GM23338 (cell line): Measurements from ENCODE around the gene SMOC1. TPM values are rescaled to one million over a fixed set of nuclear protein-coding genes. Genes with fewer than 3 reads are reported as not detected.

Experiments used
- ATAC-seq: fragments of 200-7000 bp; cut with Tn5 transposase; 3 replicates; pipeline ENCODE4 v1.9.1; 2020
- DNase-seq: peaks from one replicate; pipeline ENCODE4 v3.0.0-alpha.2; 2015; ENCODE audit warnings: low spot score
- H2AFZ ChIP-seq: fragments of 200-600 bp; sonication (generic); 2 replicates; pipeline ENCODE4 v1.8.0; 2016; ENCODE audit warnings: antibody characterized with exemption, mild to moderate bottlenecking, moderate library complexity
- H3F3A ChIP-seq: fragments of 200-600 bp; sonication (generic); replicated peaks from 2 replicates; pipeline ENCODE4 v1.8.0; 2017; ENCODE audit warnings: antibody characterized with exemption, mixed run types, low read depth
- H3K27ac ChIP-seq: fragments of 200-600 bp; sonication (generic); 2 replicates; pipeline ENCODE4 v1.6.1; 2016; ENCODE audit warnings: low read depth
- H3K27me3 ChIP-seq: fragments of 200-600 bp; sonication (generic); 2 replicates; pipeline ENCODE4 v1.8.0; 2016; ENCODE audit warnings: mild to moderate bottlenecking, mixed run types, moderate library complexity; ENCODE audit not compliant: insufficient read depth
- H3K36me3 ChIP-seq: fragments of 200-600 bp; sonication (generic); 2 replicates; pipeline ENCODE4 v1.8.0; 2016; ENCODE audit warnings: mild to moderate bottlenecking; ENCODE audit not compliant: insufficient read depth
- H3K4me1 ChIP-seq: fragments of 200-600 bp; sonication (generic); 2 replicates; pipeline ENCODE4 v1.8.0; 2016; ENCODE audit warnings: mild to moderate bottlenecking, moderate library complexity; ENCODE audit not compliant: insufficient read depth
- H3K4me2 ChIP-seq: fragments of 200-600 bp; sonication (generic); 2 replicates; pipeline ENCODE4 v1.7.1; 2017; ENCODE audit warnings: mixed run types
- H3K4me3 ChIP-seq: fragments of 200-600 bp; sonication (generic); 2 replicates; pipeline ENCODE4 v1.6.1; 2016; ENCODE audit warnings: mixed run types
- H3K79me2 ChIP-seq: fragments of 200-600 bp; sonication (generic); replicated peaks from 2 replicates; pipeline ENCODE4 v1.8.0; 2017; ENCODE audit warnings: mild to moderate bottlenecking; ENCODE audit not compliant: insufficient read depth
- H3K9me2 ChIP-seq: fragments of 200-600 bp; sonication (generic); 2 replicates; pipeline ENCODE4 v1.8.0; 2017; ENCODE audit not compliant: insufficient read depth
- H4K20me1 ChIP-seq: fragments of 200-600 bp; sonication (generic); replicated peaks from 2 replicates; pipeline ENCODE4 v1.8.0; 2017; ENCODE audit warnings: mild to moderate bottlenecking; ENCODE audit not compliant: insufficient read depth
- H3K27ac Mint-ChIP-seq: 2 replicates; pipeline ENCODE4 v1.8.0; 2020; ENCODE audit warnings: inconsistent platforms, mild to moderate bottlenecking, moderate library complexity, mixed read lengths
- H3K27me3 Mint-ChIP-seq: 3 replicates; pipeline ENCODE4 v1.8.0; 2022; ENCODE audit warnings: low read depth, mild to moderate bottlenecking, moderate library complexity, mixed read lengths, inconsistent platforms; ENCODE audit not compliant: insufficient read depth, poor library complexity
- H3K36me3 Mint-ChIP-seq: 3 replicates; pipeline ENCODE4 v1.8.0; 2021; ENCODE audit warnings: low read depth, mild to moderate bottlenecking, inconsistent platforms, moderate library complexity, mixed read lengths
- H3K4me1 Mint-ChIP-seq: 3 replicates; pipeline ENCODE4 v1.8.0; 2020; ENCODE audit warnings: mild to moderate bottlenecking, inconsistent platforms, mixed read lengths
- H3K4me3 Mint-ChIP-seq: 3 replicates; pipeline ENCODE4 v1.8.0; 2021; ENCODE audit warnings: moderate library complexity, mild to moderate bottlenecking, inconsistent platforms, mixed read lengths
- H3K9me3 Mint-ChIP-seq: 3 replicates; pipeline ENCODE4 v1.8.0; 2020; ENCODE audit warnings: moderate library complexity, mild to moderate bottlenecking, inconsistent platforms, mixed read lengths
- CREB1 ChIP-seq: fragments of 250-450 bp; sonication (Bioruptor Pico); IDR thresholded peaks from 2 replicates; pipeline ENCODE4 v1.5.0; 2020; ENCODE audit warnings: low read depth, mild to moderate bottlenecking, moderate library complexity
- EZH2 ChIP-seq: fragments of 200-600 bp; sonication (generic); IDR thresholded peaks from one replicate; pipeline ENCODE4 v1.8.0; 2017; ENCODE audit warnings: antibody characterized with exemption, mild to moderate bottlenecking, low read depth; ENCODE audit not compliant: unreplicated experiment
- EZH2phosphoT487 ChIP-seq: fragments of 200-600 bp; sonication (generic); IDR thresholded peaks from one replicate; pipeline ENCODE4 v1.8.1; 2018; ENCODE audit warnings: antibody characterized with exemption; ENCODE audit not compliant: unreplicated experiment
- JUNB ChIP-seq: IDR thresholded peaks from one replicate; pipeline ENCODE4 v1.6.1; 2016; ENCODE audit warnings: antibody characterized with exemption; ENCODE audit not compliant: unreplicated experiment
- NANOG ChIP-seq: IDR thresholded peaks from 2 replicates; pipeline ENCODE4 v1.6.1; 2016; ENCODE audit warnings: antibody characterized with exemption, borderline replicate concordance
- POLR2AphosphoS5 ChIP-seq: IDR thresholded peaks from 2 replicates; pipeline ENCODE4 v1.6.1; 2016; ENCODE audit warnings: antibody characterized with exemption, low read depth
- STAT1 ChIP-seq: IDR thresholded peaks from one replicate; pipeline ENCODE4 v1.6.1; 2016; ENCODE audit warnings: antibody characterized with exemption; ENCODE audit not compliant: unreplicated experiment
- ZNF114 ChIP-seq: fragments of 250-450 bp; sonication (Bioruptor Pico); IDR thresholded peaks from 2 replicates; pipeline ENCODE4 v1.5.0; 2020; ENCODE audit warnings: mild to moderate bottlenecking, moderate library complexity
- ZNF331 ChIP-seq: fragments of 250-450 bp; sonication (Bioruptor Pico); IDR thresholded peaks from 2 replicates; pipeline ENCODE4 v1.5.0; 2020; ENCODE audit warnings: low read depth, mild to moderate bottlenecking, moderate library complexity
- polyA plus RNA-seq: library from polyadenylated mRNA; unstranded; fragments of >200 nt; fragmentation: Nextera tagmentation; extraction: Ambion mirVana; gene quantifications from 2 replicates; pipeline ENCODE4 v1.2.1, GENCODE V29; 2016
- total RNA-seq: library from RNA; depleted of rRNA; stranded (reverse); fragments of >200 nt; shearing (Covaris generic); gene quantifications from 2 replicates; pipeline ENCODE4 v1.2.3, GENCODE V29; 2014
- TF ChIP-seq, protein P1 (sequence below), 2 experiments: fragments of 200-600 bp in 1 of 2; sonication (generic) in 1 of 2; conservative IDR thresholded peaks; 2 replicates each; pipeline versions ENCODE4 v1.5.1 to v1.6.1; 2016 to 2017; ENCODE audit warnings: antibody characterized with exemption in 2 of 2, low read depth in 2 of 2, mild to moderate bottlenecking in 2 of 2, moderate library complexity in 1 of 2
- TF ChIP-seq, protein P2 (sequence below): IDR thresholded peaks from one replicate; pipeline ENCODE4 v1.6.1; 2018; ENCODE audit warnings: antibody characterized with exemption; ENCODE audit not compliant: unreplicated experiment
- TF ChIP-seq, protein P3 (sequence below): fragments of 250-450 bp; sonication (Bioruptor Pico); IDR thresholded peaks from 2 replicates; pipeline ENCODE4 v1.5.0; 2020; ENCODE audit warnings: mild to moderate bottlenecking, moderate library complexity
- TF ChIP-seq, protein P4 (sequence below): IDR thresholded peaks from 2 replicates; pipeline ENCODE4 v1.6.1; 2016; ENCODE audit warnings: antibody characterized with exemption

Gene SMOC1
- total and polyA plus RNA-seq, 2 experiments from 2014 or later: 0.79 to 1.6 TPM

DNA sequence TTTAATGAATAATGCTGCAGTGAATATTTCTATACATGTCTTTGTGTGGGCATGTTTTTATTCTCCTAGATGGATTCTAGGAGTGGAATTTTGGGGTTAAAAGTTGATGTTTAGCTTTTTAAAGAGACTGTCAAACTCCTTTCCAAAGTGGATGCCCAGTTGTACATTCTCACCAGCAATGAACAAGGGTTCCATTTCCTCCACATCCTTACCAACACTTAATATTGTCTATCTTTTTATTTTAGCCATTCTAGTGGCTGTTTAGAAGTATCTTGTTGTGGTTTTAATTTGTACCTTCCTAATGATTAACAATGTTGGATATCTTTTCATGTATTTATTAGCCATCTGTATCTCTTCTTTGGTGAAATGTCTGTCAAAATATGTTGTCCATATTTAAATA, 109.8 kb downstream of the SMOC1 start:
- H3K9me3 Mint-ChIP-seq: no peaks in the 10 kb centered on the region
- H3K27me3 ChIP-seq: no peaks in the 10 kb centered on the region
- no peak for DNase-seq

More for the DNA sequence above, 109.8 kb downstream of the SMOC1 start:
- H3K27ac ChIP-seq: no peak overlapping the region
- Mint-ChIP-seq H3K27me3 (peaks cover 8% of the 10 kb centered on the region), H3K36me3 (no peaks in the 10 kb centered on the region), H3K4me3 (no peak overlapping the region), H3K4me1 (peaks cover 21% of the 10 kb centered on the region), H3K27ac (no peak overlapping the region)
- no peaks in the 10 kb centered on the region for H3K36me3 ChIP-seq
- H2AFZ ChIP-seq: no peak overlapping the region
- H3K4me2 ChIP-seq: no peak overlapping the region
- H3K4me3 ChIP-seq: no peak overlapping the region
- no peaks in the 10 kb centered on the region for H3K79me2 ChIP-seq
- H3F3A ChIP-seq: no peaks in the 10 kb centered on the region
- peaks cover 10% of the 10 kb centered on the region for H3K4me1 ChIP-seq
- no peaks in the 10 kb centered on the region for H4K20me1 ChIP-seq
- H3K9me2 ChIP-seq: no peaks in the 10 kb centered on the region; the same call in 1 of the 2 replicates
- TF ChIP-seq STAT1 (no peak), ZNF331 (CRISPR knock-in tag) (no peak), JUNB (no peak), EZH2 (no peak), EZH2phosphoT487 (no peak), NANOG (no peak), ZNF114 (CRISPR knock-in tag) (no peak), CREB1 (CRISPR knock-in tag) (no peak), POLR2AphosphoS5 (no peak)
- TF ChIP-seq, protein P1, sequence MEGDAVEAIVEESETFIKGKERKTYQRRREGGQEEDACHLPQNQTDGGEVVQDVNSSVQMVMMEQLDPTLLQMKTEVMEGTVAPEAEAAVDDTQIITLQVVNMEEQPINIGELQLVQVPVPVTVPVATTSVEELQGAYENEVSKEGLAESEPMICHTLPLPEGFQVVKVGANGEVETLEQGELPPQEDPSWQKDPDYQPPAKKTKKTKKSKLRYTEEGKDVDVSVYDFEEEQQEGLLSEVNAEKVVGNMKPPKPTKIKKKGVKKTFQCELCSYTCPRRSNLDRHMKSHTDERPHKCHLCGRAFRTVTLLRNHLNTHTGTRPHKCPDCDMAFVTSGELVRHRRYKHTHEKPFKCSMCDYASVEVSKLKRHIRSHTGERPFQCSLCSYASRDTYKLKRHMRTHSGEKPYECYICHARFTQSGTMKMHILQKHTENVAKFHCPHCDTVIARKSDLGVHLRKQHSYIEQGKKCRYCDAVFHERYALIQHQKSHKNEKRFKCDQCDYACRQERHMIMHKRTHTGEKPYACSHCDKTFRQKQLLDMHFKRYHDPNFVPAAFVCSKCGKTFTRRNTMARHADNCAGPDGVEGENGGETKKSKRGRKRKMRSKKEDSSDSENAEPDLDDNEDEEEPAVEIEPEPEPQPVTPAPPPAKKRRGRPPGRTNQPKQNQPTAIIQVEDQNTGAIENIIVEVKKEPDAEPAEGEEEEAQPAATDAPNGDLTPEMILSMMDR (conservative IDR thresholded peaks at IDR 0.05; ENCODE audit: low read depth in 2 of 2): no peak
- TF ChIP-seq, protein P2, sequence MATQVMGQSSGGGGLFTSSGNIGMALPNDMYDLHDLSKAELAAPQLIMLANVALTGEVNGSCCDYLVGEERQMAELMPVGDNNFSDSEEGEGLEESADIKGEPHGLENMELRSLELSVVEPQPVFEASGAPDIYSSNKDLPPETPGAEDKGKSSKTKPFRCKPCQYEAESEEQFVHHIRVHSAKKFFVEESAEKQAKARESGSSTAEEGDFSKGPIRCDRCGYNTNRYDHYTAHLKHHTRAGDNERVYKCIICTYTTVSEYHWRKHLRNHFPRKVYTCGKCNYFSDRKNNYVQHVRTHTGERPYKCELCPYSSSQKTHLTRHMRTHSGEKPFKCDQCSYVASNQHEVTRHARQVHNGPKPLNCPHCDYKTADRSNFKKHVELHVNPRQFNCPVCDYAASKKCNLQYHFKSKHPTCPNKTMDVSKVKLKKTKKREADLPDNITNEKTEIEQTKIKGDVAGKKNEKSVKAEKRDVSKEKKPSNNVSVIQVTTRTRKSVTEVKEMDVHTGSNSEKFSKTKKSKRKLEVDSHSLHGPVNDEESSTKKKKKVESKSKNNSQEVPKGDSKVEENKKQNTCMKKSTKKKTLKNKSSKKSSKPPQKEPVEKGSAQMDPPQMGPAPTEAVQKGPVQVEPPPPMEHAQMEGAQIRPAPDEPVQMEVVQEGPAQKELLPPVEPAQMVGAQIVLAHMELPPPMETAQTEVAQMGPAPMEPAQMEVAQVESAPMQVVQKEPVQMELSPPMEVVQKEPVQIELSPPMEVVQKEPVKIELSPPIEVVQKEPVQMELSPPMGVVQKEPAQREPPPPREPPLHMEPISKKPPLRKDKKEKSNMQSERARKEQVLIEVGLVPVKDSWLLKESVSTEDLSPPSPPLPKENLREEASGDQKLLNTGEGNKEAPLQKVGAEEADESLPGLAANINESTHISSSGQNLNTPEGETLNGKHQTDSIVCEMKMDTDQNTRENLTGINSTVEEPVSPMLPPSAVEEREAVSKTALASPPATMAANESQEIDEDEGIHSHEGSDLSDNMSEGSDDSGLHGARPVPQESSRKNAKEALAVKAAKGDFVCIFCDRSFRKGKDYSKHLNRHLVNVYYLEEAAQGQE: no peak
- TF ChIP-seq, protein P3, sequence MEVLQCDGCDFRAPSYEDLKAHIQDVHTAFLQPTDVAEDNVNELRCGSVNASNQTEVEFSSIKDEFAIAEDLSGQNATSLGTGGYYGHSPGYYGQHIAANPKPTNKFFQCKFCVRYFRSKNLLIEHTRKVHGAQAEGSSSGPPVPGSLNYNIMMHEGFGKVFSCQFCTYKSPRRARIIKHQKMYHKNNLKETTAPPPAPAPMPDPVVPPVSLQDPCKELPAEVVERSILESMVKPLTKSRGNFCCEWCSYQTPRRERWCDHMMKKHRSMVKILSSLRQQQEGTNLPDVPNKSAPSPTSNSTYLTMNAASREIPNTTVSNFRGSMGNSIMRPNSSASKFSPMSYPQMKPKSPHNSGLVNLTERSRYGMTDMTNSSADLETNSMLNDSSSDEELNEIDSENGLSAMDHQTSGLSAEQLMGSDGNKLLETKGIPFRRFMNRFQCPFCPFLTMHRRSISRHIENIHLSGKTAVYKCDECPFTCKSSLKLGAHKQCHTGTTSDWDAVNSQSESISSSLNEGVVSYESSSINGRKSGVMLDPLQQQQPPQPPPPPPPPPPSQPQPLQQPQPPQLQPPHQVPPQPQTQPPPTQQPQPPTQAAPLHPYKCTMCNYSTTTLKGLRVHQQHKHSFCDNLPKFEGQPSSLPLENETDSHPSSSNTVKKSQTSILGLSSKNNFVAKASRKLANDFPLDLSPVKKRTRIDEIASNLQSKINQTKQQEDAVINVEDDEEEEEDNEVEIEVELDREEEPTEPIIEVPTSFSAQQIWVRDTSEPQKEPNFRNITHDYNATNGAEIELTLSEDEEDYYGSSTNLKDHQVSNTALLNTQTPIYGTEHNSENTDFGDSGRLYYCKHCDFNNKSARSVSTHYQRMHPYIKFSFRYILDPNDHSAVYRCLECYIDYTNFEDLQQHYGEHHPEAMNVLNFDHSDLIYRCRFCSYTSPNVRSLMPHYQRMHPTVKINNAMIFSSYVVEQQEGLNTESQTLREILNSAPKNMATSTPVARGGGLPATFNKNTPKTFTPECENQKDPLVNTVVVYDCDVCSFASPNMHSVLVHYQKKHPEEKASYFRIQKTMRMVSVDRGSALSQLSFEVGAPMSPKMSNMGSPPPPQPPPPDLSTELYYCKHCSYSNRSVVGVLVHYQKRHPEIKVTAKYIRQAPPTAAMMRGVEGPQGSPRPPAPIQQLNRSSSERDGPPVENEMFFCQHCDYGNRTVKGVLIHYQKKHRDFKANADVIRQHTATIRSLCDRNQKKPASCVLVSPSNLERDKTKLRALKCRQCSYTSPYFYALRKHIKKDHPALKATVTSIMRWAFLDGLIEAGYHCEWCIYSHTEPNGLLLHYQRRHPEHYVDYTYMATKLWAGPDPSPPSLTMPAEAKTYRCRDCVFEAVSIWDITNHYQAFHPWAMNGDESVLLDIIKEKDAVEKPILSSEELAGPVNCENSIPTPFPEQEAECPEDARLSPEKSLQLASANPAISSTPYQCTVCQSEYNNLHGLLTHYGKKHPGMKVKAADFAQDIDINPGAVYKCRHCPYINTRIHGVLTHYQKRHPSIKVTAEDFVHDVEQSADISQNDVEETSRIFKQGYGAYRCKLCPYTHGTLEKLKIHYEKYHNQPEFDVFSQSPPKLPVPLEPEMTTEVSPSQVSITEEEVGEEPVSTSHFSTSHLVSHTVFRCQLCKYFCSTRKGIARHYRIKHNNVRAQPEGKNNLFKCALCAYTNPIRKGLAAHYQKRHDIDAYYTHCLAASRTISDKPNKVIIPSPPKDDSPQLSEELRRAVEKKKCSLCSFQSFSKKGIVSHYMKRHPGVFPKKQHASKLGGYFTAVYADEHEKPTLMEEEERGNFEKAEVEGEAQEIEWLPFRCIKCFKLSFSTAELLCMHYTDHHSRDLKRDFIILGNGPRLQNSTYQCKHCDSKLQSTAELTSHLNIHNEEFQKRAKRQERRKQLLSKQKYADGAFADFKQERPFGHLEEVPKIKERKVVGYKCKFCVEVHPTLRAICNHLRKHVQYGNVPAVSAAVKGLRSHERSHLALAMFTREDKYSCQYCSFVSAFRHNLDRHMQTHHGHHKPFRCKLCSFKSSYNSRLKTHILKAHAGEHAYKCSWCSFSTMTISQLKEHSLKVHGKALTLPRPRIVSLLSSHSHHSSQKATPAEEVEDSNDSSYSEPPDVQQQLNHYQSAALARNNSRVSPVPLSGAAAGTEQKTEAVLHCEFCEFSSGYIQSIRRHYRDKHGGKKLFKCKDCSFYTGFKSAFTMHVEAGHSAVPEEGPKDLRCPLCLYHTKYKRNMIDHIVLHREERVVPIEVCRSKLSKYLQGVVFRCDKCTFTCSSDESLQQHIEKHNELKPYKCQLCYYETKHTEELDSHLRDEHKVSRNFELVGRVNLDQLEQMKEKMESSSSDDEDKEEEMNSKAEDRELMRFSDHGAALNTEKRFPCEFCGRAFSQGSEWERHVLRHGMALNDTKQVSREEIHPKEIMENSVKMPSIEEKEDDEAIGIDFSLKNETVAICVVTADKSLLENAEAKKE (CRISPR knock-in tag): no peak
- TF ChIP-seq, protein P4, sequence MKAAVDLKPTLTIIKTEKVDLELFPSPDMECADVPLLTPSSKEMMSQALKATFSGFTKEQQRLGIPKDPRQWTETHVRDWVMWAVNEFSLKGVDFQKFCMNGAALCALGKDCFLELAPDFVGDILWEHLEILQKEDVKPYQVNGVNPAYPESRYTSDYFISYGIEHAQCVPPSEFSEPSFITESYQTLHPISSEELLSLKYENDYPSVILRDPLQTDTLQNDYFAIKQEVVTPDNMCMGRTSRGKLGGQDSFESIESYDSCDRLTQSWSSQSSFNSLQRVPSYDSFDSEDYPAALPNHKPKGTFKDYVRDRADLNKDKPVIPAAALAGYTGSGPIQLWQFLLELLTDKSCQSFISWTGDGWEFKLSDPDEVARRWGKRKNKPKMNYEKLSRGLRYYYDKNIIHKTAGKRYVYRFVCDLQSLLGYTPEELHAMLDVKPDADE: no peak
- ATAC-seq: no peak
